H1 (cell line): ENCODE results near the gene C19orf44. TPM values are rescaled to one million over a fixed set of nuclear protein-coding genes. Genes with fewer than 3 reads are reported as not detected.

Experiments
- CTCF ChIA-PET: fragments of 300-600 bp; sonication (Branson Sonifier 250); formaldehyde crosslinking; loops from one replicate; lab custom pipeline; 2021; ENCODE audit not compliant: partially characterized antibody; lab: Charles Lee
- POLR2A ChIA-PET: fragments of 300-600 bp; sonication (Branson Sonifier 250); formaldehyde crosslinking; loops from one replicate; lab custom pipeline; 2021; ENCODE audit warnings: inconsistent platforms; ENCODE audit not compliant: partially characterized antibody; lab: Charles Lee
- DNase-seq, 2 experiments: peaks; one replicate each; pipeline versions ENCODE4 v3.0.0 to v3.0.0-alpha.2; 2010 to 2022; ENCODE audit warnings: low spot score in 2 of 2, low read depth in 1 of 2, mixed read lengths in 1 of 2
- FAIRE-seq: peaks from 2 replicates; lab custom pipeline; 2011; peaks lifted over from hg19 to GRCh38; lab: Jason Lieb, UNC
- H2AFZ ChIP-seq: 2 replicates; pipeline ENCODE4 v1.8.1; 2012; ENCODE audit warnings: low read length, inconsistent platforms
- H2AK5ac ChIP-seq: 2 replicates; pipeline ENCODE4 v1.6.1; 2013; ENCODE audit warnings: low read depth, low read length
- H2BK120ac ChIP-seq: replicated peaks from 2 replicates; pipeline ENCODE3; 2013; ENCODE audit warnings: low read depth, low read length, inconsistent platforms
- H2BK12ac ChIP-seq: 2 replicates; pipeline ENCODE4 v1.6.1; 2013; ENCODE audit warnings: low read depth, low read length
- H2BK15ac ChIP-seq: 2 replicates; pipeline ENCODE4 v1.6.1; 2013; ENCODE audit warnings: low read length
- H2BK20ac ChIP-seq: 2 replicates; pipeline ENCODE4 v1.6.1; 2013; ENCODE audit warnings: low read length
- H2BK5ac ChIP-seq: 2 replicates; pipeline ENCODE4 v1.6.1; 2013; ENCODE audit warnings: low read depth, low read length
- H3K14ac ChIP-seq: 2 replicates; pipeline ENCODE4 v1.6.1; 2013; ENCODE audit warnings: inconsistent platforms; ENCODE audit not compliant: insufficient read length
- H3K18ac ChIP-seq: 2 replicates; pipeline ENCODE4 v1.6.1; 2013; ENCODE audit warnings: low read length; ENCODE audit errors: extremely low read depth
- H3K23ac ChIP-seq: 2 replicates; pipeline ENCODE4 v1.6.1; 2013; ENCODE audit warnings: inconsistent platforms; ENCODE audit not compliant: insufficient read length
- H3K23me2 ChIP-seq: 2 replicates; pipeline ENCODE4 v1.6.1; 2013; ENCODE audit warnings: low read depth, low read length
- H3K27ac ChIP-seq: 2 replicates; pipeline ENCODE4 v1.6.1; 2011; ENCODE audit warnings: low read depth, low read length, inconsistent platforms
- H3K27me3 ChIP-seq, 4 experiments: replicated peaks in 1 of 4; 1 replicate in 1 of 4; 2 replicates in 3 of 4; pipeline versions ENCODE4 v1.6.1 to v1.8.1; 2011 to 2013; ENCODE audit warnings: low read length in 3 of 4, mild to moderate bottlenecking in 3 of 4, inconsistent platforms in 2 of 4, mixed read lengths in 2 of 4, moderate library complexity in 1 of 4; ENCODE audit not compliant: control insufficient read depth in 3 of 4, insufficient read depth in 3 of 4; ENCODE audit errors: extremely low read depth in 1 of 4
- H3K36me3 ChIP-seq, 4 experiments: 2 replicates each; pipeline versions ENCODE4 v1.6.1 to v1.8.1; 2011 to 2013; ENCODE audit warnings: mild to moderate bottlenecking in 4 of 4, low read length in 3 of 4, moderate library complexity in 2 of 4, control low read depth in 1 of 4, inconsistent platforms in 1 of 4; ENCODE audit not compliant: insufficient read depth in 4 of 4, control insufficient read depth in 2 of 4
- H3K4ac ChIP-seq: replicated peaks from 2 replicates; pipeline ENCODE3; 2013; ENCODE audit warnings: low read length, low read depth, mixed read lengths, inconsistent platforms; ENCODE audit not compliant: insufficient read length
- H3K4me1 ChIP-seq, 4 experiments: replicated peaks in 1 of 4; 1 replicate in 1 of 4; 2 replicates in 3 of 4; pipeline versions ENCODE4 v1.6.1 to v1.8.1; 2011 to 2013; ENCODE audit warnings: low read length in 3 of 4, inconsistent platforms in 2 of 4, mixed read lengths in 1 of 4; ENCODE audit not compliant: insufficient read depth in 4 of 4, control insufficient read depth in 3 of 4
- H3K4me2 ChIP-seq, 2 experiments: 2 replicates each; pipeline versions ENCODE4 v1.6.1 to v1.8.1; 2011 to 2013; ENCODE audit warnings: low read depth in 2 of 2, low read length in 2 of 2, control low read depth in 1 of 2, inconsistent platforms in 1 of 2, mild to moderate bottlenecking in 1 of 2; ENCODE audit not compliant: insufficient read depth in 1 of 2
- H3K4me3 ChIP-seq, 4 experiments: fragments of 200-600, 300-600 bp in 1 of 4; sonication (generic), shearing (Covaris generic), sonication (Bioruptor Twin) in 1 of 4; 2 replicates each; pipeline versions ENCODE4 v1.5.1 to v1.8.1; 2011 to 2016; ENCODE audit warnings: low read length in 4 of 4, low read depth in 3 of 4, control low read depth in 2 of 4, inconsistent platforms in 2 of 4, mild to moderate bottlenecking in 2 of 4, mixed read lengths in 1 of 4, moderate library complexity in 1 of 4; ENCODE audit not compliant: insufficient read depth in 2 of 4; ENCODE audit errors: extremely low read depth in 1 of 4
- H3K56ac ChIP-seq: replicated peaks from 2 replicates; pipeline ENCODE3; 2013; ENCODE audit warnings: low read depth, mild to moderate bottlenecking, mixed read lengths, low read length, inconsistent platforms; ENCODE audit not compliant: insufficient read length
- H3K79me1 ChIP-seq: 2 replicates; pipeline ENCODE4 v1.6.1; 2013; ENCODE audit warnings: low read depth, low read length, control low read depth
- H3K79me2 ChIP-seq, 2 experiments: 2 replicates each; pipeline versions ENCODE4 v1.6.1 to v1.8.1; 2012 to 2013; ENCODE audit warnings: low read length in 2 of 2, mild to moderate bottlenecking in 2 of 2, inconsistent platforms in 1 of 2; ENCODE audit not compliant: insufficient read depth in 2 of 2, control insufficient read depth in 1 of 2
- H3K9ac ChIP-seq, 4 experiments: replicated peaks in 1 of 4; 1 replicate in 1 of 4; 2 replicates in 3 of 4; pipeline versions ENCODE4 v1.6.1 to v1.8.1; 2011 to 2013; ENCODE audit warnings: low read depth in 3 of 4, low read length in 3 of 4, control low read depth in 2 of 4, mild to moderate bottlenecking in 2 of 4, moderate library complexity in 2 of 4, inconsistent platforms in 1 of 4; ENCODE audit errors: extremely low read depth in 1 of 4
- H3K9me3 ChIP-seq, 2 experiments: 2 replicates each; pipeline versions ENCODE4 v1.6.1 to v1.8.1; 2012 to 2013; ENCODE audit warnings: mild to moderate bottlenecking in 2 of 2, moderate library complexity in 2 of 2, control low read depth in 1 of 2, inconsistent platforms in 1 of 2, low read depth in 1 of 2, low read length in 1 of 2, mixed read lengths in 1 of 2; ENCODE audit not compliant: insufficient read depth in 2 of 2
- H4K20me1 ChIP-seq, 2 experiments: replicated peaks in 1 of 2; 2 replicates each; pipeline versions ENCODE3 to v1.8.1; 2011 to 2013; ENCODE audit warnings: inconsistent platforms in 2 of 2, low read length in 2 of 2, mild to moderate bottlenecking in 1 of 2; ENCODE audit not compliant: insufficient read depth in 2 of 2, control insufficient read depth in 1 of 2
- H4K5ac ChIP-seq: 2 replicates; pipeline ENCODE4 v1.6.1; 2013; ENCODE audit warnings: low read length, low read depth, mixed read lengths, inconsistent platforms; ENCODE audit not compliant: insufficient read length
- H4K8ac ChIP-seq: 2 replicates; pipeline ENCODE4 v1.8.0; 2013; ENCODE audit warnings: mild to moderate bottlenecking, moderate library complexity, low read length, inconsistent platforms; ENCODE audit not compliant: insufficient read depth; ENCODE audit errors: extremely low read depth
- H4K91ac ChIP-seq: replicated peaks from 2 replicates; pipeline ENCODE3; 2013; ENCODE audit warnings: low read length, mixed read lengths, inconsistent platforms; ENCODE audit not compliant: insufficient read length
- RFX5 ChIP-seq: IDR thresholded peaks from 2 replicates; pipeline ENCODE4 v1.6.1; 2011; ENCODE audit warnings: low read depth, low read length, improper control_type of control experiment, borderline replicate concordance
- WGBS, 2 experiments: shearing (Covaris generic) in 1 of 2; methylation state at CpG; one replicate each; pipeline versions ENCODE4 v1.1.6 to v1.1.7; 2013 to 2015; ENCODE audit warnings: low lambda C conversion rate in 2 of 2, mixed read lengths in 2 of 2, inconsistent platforms in 1 of 2, low coverage in 1 of 2, missing lambda C conversion rate in 1 of 2; ENCODE audit not compliant: insufficient replicate concordance in 2 of 2, insufficient coverage in 1 of 2, insufficient read length in 1 of 2; ENCODE audit errors: extremely low coverage in 1 of 2, missing lambda C conversion rate in 1 of 2; 5-methylcytosine and 5-hydroxymethylcytosine counted together
- polyA plus RNA-seq, 7 experiments: library from polyadenylated mRNA; depleted of rRNA in 3 of 7; stranded (reverse) in 5 of 7; unstranded in 2 of 7; fragments of >200 nt in 5 of 7; fragments of 200-250 nt in 2 of 7; gene quantifications; 1 replicate in 5 of 7; 2 replicates in 1 of 7; 4 replicates in 1 of 7; pipeline versions ENCODE4 v1.2.1 to v1.2.3, GENCODE V29; 2011 to 2013; ENCODE audit warnings: missing spikeins in 2 of 7, mixed read lengths in 2 of 7
- total RNA-seq: library from RNA; stranded (reverse); fragmentation: NEBNext Ultra II Directional; extraction: Animal tissue kit (Norgen Biotek cat#: 25700); gene quantifications from 2 replicates; pipeline ENCODE4 v1.2.1, GENCODE V29; 2021

Gene C19orf44
- total and polyA plus RNA-seq, 2 of the 8 experiments (the other 6 are each of a cell fraction or from before 2014, with no cell fraction given) = 2.1 to 4.5 TPM

DNA sequence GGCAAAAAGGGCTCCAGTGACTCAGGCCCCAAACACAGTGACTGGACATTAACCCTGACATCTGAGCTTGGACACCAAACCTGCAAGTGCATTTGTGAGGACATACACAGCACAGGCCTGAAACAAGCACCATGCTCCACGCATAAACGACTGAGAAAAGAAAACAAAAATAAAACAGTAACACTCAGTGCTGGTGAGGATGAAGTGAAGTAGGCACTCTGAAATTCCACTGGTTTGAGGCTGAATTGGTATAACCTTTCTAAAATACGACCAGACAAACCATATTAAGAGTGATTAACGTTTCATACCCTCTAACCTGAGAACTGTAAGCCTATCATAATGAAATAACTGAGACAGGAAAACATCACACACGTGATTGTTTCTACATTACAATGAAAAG lies 70.5 kb downstream of the C19orf44 start:
- H3K9ac ChIP-seq = no peak overlapping the region
- no peak overlapping the region for H4K8ac ChIP-seq
- H4K20me1 ChIP-seq = peaks cover 2 to 11% of the 10 kb centered on the region in 2 experiments
- H3K79me2 ChIP-seq = peaks cover 0 to 19% of the 10 kb centered on the region in 2 experiments; a peak in 3 of 4 replicates
- H2BK12ac ChIP-seq = no peak overlapping the region
- no peak for TF ChIP-seq RFX5
- TF ChIP-seq, all 59 proteins: peak for 0
- no peak overlapping the region for H2BK120ac ChIP-seq
- WGBS, 2 experiments = 86% methylated on average over 5 of the region's 5 CpGs; no CpG with 5 or more reads in 1 of the 2 experiments
- no peak overlapping the region for H2BK15ac ChIP-seq
- DNase-seq = no peak
- H3K4me1 ChIP-seq = peaks cover 0 to 6% (median 2%) of the 10 kb centered on the region in 4 experiments; a peak in 4 of 7 replicates
- no peak overlapping the region for H2AFZ ChIP-seq
- peaks cover 13 to 45% (median 13%) of the 10 kb centered on the region in 4 experiments for H3K36me3 ChIP-seq
- no peak overlapping the region for H4K5ac ChIP-seq
- POLR2A ChIA-PET = interaction anchor here (0.5 to 1.3 kb wide), 5 partner anchors 13 to 68 kb away, joined by 3 to 4 read pairs (median 3); partner anchors contain the start of gene MED26
- no peak overlapping the region for H3K27ac ChIP-seq
- H3K56ac ChIP-seq = no peak overlapping the region
- H3K79me1 ChIP-seq = peaks cover 9% of the 10 kb centered on the region; the same call in 1 of the 2 replicates
- H3K27me3 ChIP-seq = no peaks in the 10 kb centered on the region; a peak in 1 of 7 replicates
- peaks cover 3% of the 10 kb centered on the region; the same call in 1 of the 2 replicates for H3K23me2 ChIP-seq
- FAIRE-seq = no peak
- no peak overlapping the region for H2BK20ac ChIP-seq
- no peak overlapping the region for H3K18ac ChIP-seq
- no peak overlapping the region for H3K23ac ChIP-seq
- CTCF ChIA-PET = no interaction called here
- no peaks in the 10 kb centered on the region for H3K9me3 ChIP-seq
- no peak overlapping the region for H3K4me2 ChIP-seq
- no peak overlapping the region for H2AK5ac ChIP-seq
- no peak overlapping the region for H3K14ac ChIP-seq
- H2BK5ac ChIP-seq = no peak overlapping the region
- no peak overlapping the region for H3K4ac ChIP-seq
- H4K91ac ChIP-seq = no peak overlapping the region
- H3K4me3 ChIP-seq = no peak overlapping the region
